GM12878 (cell line): Measurements from ENCODE around the gene BRME1. TPM values are rescaled to one million over a fixed set of nuclear protein-coding genes. Genes with fewer than 3 reads are reported as not detected.
A peak's percentile ranks its signal among the peaks of the same experiment; 100 is the strongest.

Experiments
- ATAC-seq: fragments of 200-7000 bp; cut with Tn5 transposase; 3 replicates; pipeline ENCODE4 v1.9.1; 2020; ENCODE audit warnings: mild to moderate bottlenecking, moderate library complexity
- BruUV-seq: library from RNA; stranded (reverse); fragments of 400-500 nt; replicated peaks from 2 replicates; lab custom pipeline; 2021; lab: Mats Ljungman, UMichigan
- CTCF ChIA-PET: fragments of 300-600 bp; sonication (Branson Sonifier 250); formaldehyde crosslinking; extraction: SDS; loops from one replicate; lab custom pipeline; 2021; ENCODE audit warnings: inconsistent platforms; lab: Yijun Ruan, JAX
- POLR2A ChIA-PET: fragments of 350-600 bp; formaldehyde crosslinking; extraction: SDS; loops from one replicate; lab custom pipeline; 2021; ENCODE audit warnings: inconsistent platforms; lab: Charles Lee
- RAD21 ChIA-PET: fragments of 300-600 bp; sonication (Branson Sonifier 250); formaldehyde crosslinking; loops from one replicate; lab custom pipeline; 2023; ENCODE audit warnings: antibody characterized with exemption; ENCODE audit not compliant: unreplicated experiment; lab: Charles Lee
- SMC1A ChIA-PET: fragments of 300-600 bp; sonication (Branson Sonifier 250); formaldehyde crosslinking; loops from one replicate; lab custom pipeline; 2023; ENCODE audit not compliant: unreplicated experiment, uncharacterized antibody; lab: Charles Lee
- DNase-seq: peaks from one replicate; pipeline ENCODE4 v3.0.0-alpha.2; 2011; ENCODE audit warnings: low read depth, low spot score
- FAIRE-seq: peaks from 3 replicates; lab custom pipeline; 2011; peaks lifted over from hg19 to GRCh38; lab: Jason Lieb, UNC
- H2AFZ ChIP-seq: 2 replicates; pipeline ENCODE4 v1.6.0; 2011; ENCODE audit warnings: low read depth, low read length, control low read depth; ENCODE audit not compliant: control insufficient read depth
- H3K27ac ChIP-seq: 2 replicates; pipeline ENCODE4 v1.5.1; 2011; ENCODE audit warnings: control low read depth; ENCODE audit not compliant: control insufficient read depth, insufficient read depth
- H3K27me3 ChIP-seq, 2 experiments: replicated peaks in 1 of 2; 2 replicates each; pipeline versions ENCODE4 v1.6.0 to v1.6.1; 2011; ENCODE audit warnings: low read length in 1 of 2; ENCODE audit not compliant: control insufficient read depth in 2 of 2, insufficient read depth in 2 of 2
- H3K36me3 ChIP-seq, 2 experiments: 2 replicates each; pipeline ENCODE4 v1.5.1; 2011; ENCODE audit warnings: low read length in 1 of 2; ENCODE audit not compliant: control insufficient read depth in 2 of 2, insufficient read depth in 2 of 2
- H3K4me1 ChIP-seq: 2 replicates; pipeline ENCODE4 v1.6.1; 2011; ENCODE audit warnings: mild to moderate bottlenecking, low read length, moderate library complexity, mixed read lengths; ENCODE audit not compliant: control insufficient read depth, insufficient read depth
- H3K4me2 ChIP-seq: 2 replicates; pipeline ENCODE4 v1.6.0; 2011; ENCODE audit warnings: control low read depth; ENCODE audit not compliant: control insufficient read depth, insufficient read depth
- H3K4me3 ChIP-seq: fragments of 200-600 bp; sonication (generic); 2 replicates; pipeline ENCODE4 v1.5.1; 2016
- H3K79me2 ChIP-seq: 2 replicates; pipeline ENCODE4 v1.6.0; 2011; ENCODE audit warnings: low read length; ENCODE audit not compliant: control insufficient read depth, insufficient read depth
- H3K9ac ChIP-seq: 2 replicates; pipeline ENCODE4 v1.8.0; 2011; ENCODE audit warnings: low read length, control low read depth, mixed read lengths; ENCODE audit not compliant: control insufficient read depth, insufficient read depth
- H3K9me3 ChIP-seq: replicated peaks from 3 replicates; pipeline ENCODE4 v1.5.1; 2011; ENCODE audit warnings: mild to moderate bottlenecking, low read length; ENCODE audit not compliant: control insufficient read depth, insufficient read depth
- H4K20me1 ChIP-seq: 2 replicates; pipeline ENCODE4 v1.6.0; 2011; ENCODE audit not compliant: control insufficient read depth, insufficient read depth
- BACH1 ChIP-seq: fragments of 450-650 bp; IDR thresholded peaks from 2 replicates; pipeline ENCODE4 v1.6.1; 2017; ENCODE audit warnings: mild to moderate bottlenecking, borderline replicate concordance
- DPF2 ChIP-seq: fragments of 450-650 bp; IDR thresholded peaks from 2 replicates; pipeline ENCODE4 v1.6.1; 2017; ENCODE audit warnings: mild to moderate bottlenecking
- GATAD2B ChIP-seq: fragments of 450-650 bp; conservative IDR thresholded peaks from 2 replicates; pipeline ENCODE4 v1.6.1; 2017; ENCODE audit warnings: low read depth, mild to moderate bottlenecking, moderate library complexity
- HCFC1 ChIP-seq: fragments of 150-350 bp; IDR thresholded peaks from 2 replicates; pipeline ENCODE4 v1.6.1; 2014; ENCODE audit warnings: low read length
- IKZF1 ChIP-seq: fragments of 450-650 bp; conservative IDR thresholded peaks from 2 replicates; pipeline ENCODE4 v1.6.1; 2017; ENCODE audit warnings: antibody characterized with exemption, mild to moderate bottlenecking
- IRF3 ChIP-seq: fragments of 450-650 bp; IDR thresholded peaks from 2 replicates; pipeline ENCODE4 v1.6.1; 2014; ENCODE audit warnings: mild to moderate bottlenecking
- MLLT1 ChIP-seq: fragments of 450-650 bp; IDR thresholded peaks from 2 replicates; pipeline ENCODE4 v1.6.1; 2016; ENCODE audit warnings: mild to moderate bottlenecking
- MTA3 ChIP-seq: IDR thresholded peaks from 2 replicates; pipeline ENCODE4 v1.6.1; 2012; ENCODE audit warnings: low read length, inconsistent platforms, borderline replicate concordance
- NBN ChIP-seq: fragments of 450-650 bp; IDR thresholded peaks from 2 replicates; pipeline ENCODE4 v1.6.1; 2016
- NKRF ChIP-seq: fragments of 450-650 bp; conservative IDR thresholded peaks from 2 replicates; pipeline ENCODE4 v1.6.1; 2017; ENCODE audit warnings: mild to moderate bottlenecking, moderate library complexity
- SMARCA5 ChIP-seq: fragments of 450-650 bp; IDR thresholded peaks from 2 replicates; pipeline ENCODE4 v1.6.1; 2017; ENCODE audit warnings: mild to moderate bottlenecking
- SUZ12 ChIP-seq: fragments of 200-600 bp; sonication (generic); IDR thresholded peaks from one replicate; pipeline ENCODE4 v1.6.1; 2018; ENCODE audit warnings: antibody characterized with exemption, mild to moderate bottlenecking; ENCODE audit not compliant: unreplicated experiment
- YY1 ChIP-seq: IDR thresholded peaks from 2 replicates; pipeline ENCODE4 v1.6.1; 2011; ENCODE audit warnings: low read depth, mild to moderate bottlenecking, low read length
- ZNF687 ChIP-seq: fragments of 450-650 bp; IDR thresholded peaks from 2 replicates; pipeline ENCODE4 v1.6.1; 2017; ENCODE audit warnings: mild to moderate bottlenecking, moderate library complexity
- WGBS: methylation state at CpG from one replicate; pipeline ENCODE4 v1.1.6; 2016; ENCODE audit warnings: low lambda C conversion rate; ENCODE audit not compliant: insufficient replicate concordance, insufficient coverage; ENCODE audit errors: missing lambda C conversion rate; 5-methylcytosine and 5-hydroxymethylcytosine counted together
- in situ Hi-C: fragments of 300-500 bp; cut with MboI; formaldehyde crosslinking; loops from 9 replicates; pipeline ENCODE4 v1.14.3; 2018; ENCODE audit warnings: mixed read lengths
- intact Hi-C: fragments of 100-400 bp; cut with micrococcal nuclease; formaldehyde crosslinking; loops from one replicate; pipeline ENCODE4 v1.14.2; 2022; ENCODE audit not compliant: unreplicated experiment
- polyA plus RNA-seq, 11 experiments: library from polyadenylated mRNA; depleted of rRNA in 4 of 11; unstranded in 6 of 11; stranded (reverse) in 5 of 11; fragments of >200 nt; fragmentation: Nextera tagmentation in 4 of 11; fragmentation: Illumina TruSeq in 1 of 11; extraction: Ambion mirVana in 4 of 11; extraction: Trizol in 1 of 11; gene quantifications; 1 replicate in 1 of 11; 2 replicates in 10 of 11; pipeline versions ENCODE4 v1.2.1 to v1.2.3, GENCODE V29; 2011 to 2016; ENCODE audit warnings: inconsistent platforms in 2 of 11, missing spikeins in 2 of 11, low read depth in 1 of 11
- total RNA-seq, 4 experiments: library from RNA; depleted of rRNA in 3 of 4; stranded (reverse); fragments of >200 nt in 3 of 4; fragmentation: Illumina TruSeq in 1 of 4; extraction: Trizol in 1 of 4; gene quantifications; 2 replicates each; pipeline versions ENCODE4 v1.2.1 to v1.2.3, GENCODE V29; 2013 to 2021

Gene BRME1
- total and polyA plus RNA-seq, 10 of the 15 experiments (the other 5 are each of a cell fraction or from before 2014, with no cell fraction given) = 0.07 to 2.2 (median 1.1) TPM; not detected in 1

- ChIA-PET POLR2A (interaction anchor here (0.5 to 0.6 kb wide), 5 partner anchors 26 to 492 kb away, joined by 3 to 8 read pairs (median 4); no protein-coding TSS in a partner anchor), RAD21 (interaction anchor here (0.7 to 1.7 kb wide), 4 partner anchors 14 to 81 kb away, joined by 3 to 4 read pairs (median 3); partner anchors contain the start of gene ZSWIM4), SMC1A (no interaction called here), CTCF (interaction anchor here (0.6 to 1.6 kb wide), 2 partner anchors 81 to 210 kb away, joined by 3 read pairs; no protein-coding TSS in a partner anchor)
- no peaks in the 10 kb centered on the region for H3K36me3 ChIP-seq
- H3K9ac ChIP-seq = peak overlapping the region; percentile 35; the same call in 1 of the 2 replicates
- no TSS peak for BruUV-seq
- no peak for ATAC-seq
- H3K27ac ChIP-seq = no peak overlapping the region
- no peak for FAIRE-seq
- 11% methylated on average over 40 of the region's 82 CpGs for WGBS
- peaks cover 7% of the 10 kb centered on the region for H3K4me1 ChIP-seq
- H3K27me3 ChIP-seq = peaks cover 0 to 1% of the 10 kb centered on the region in 2 experiments; a peak in 2 of 4 replicates
- no peaks in the 10 kb centered on the region for H3K79me2 ChIP-seq
- DNase-seq = no peak
- H3K4me3 ChIP-seq = peak overlapping the region; percentile 59
- H2AFZ ChIP-seq = peak overlapping the region; percentile 42
- in situ Hi-C loops (no loop called here), intact Hi-C loops (no loop called here)
- H4K20me1 ChIP-seq = no peaks in the 10 kb centered on the region
- H3K4me2 ChIP-seq = peak overlapping the region; percentile 77; the same call in 1 of the 2 replicates
- no peaks in the 10 kb centered on the region; the same call in 2 of the 3 replicates for H3K9me3 ChIP-seq
- TF ChIP-seq YY1 (peak; percentile 53), SUZ12 (peak; percentile 8), GATAD2B (peak; percentile 52; the same call in 1 of the 2 replicates), ZNF687 (peak; percentile 45; the same call in 1 of the 2 replicates), HCFC1 (no peak), MLLT1 (peak; percentile 56; the same call in 1 of the 2 replicates), NKRF (peak; percentile 47; the same call in 1 of the 2 replicates), NBN (0 out of 2 replicates have a peak, but pooled peaks have one; percentile 46), MTA3 (no peak), DPF2 (0 out of 2 replicates have a peak, but pooled peaks have one; percentile 32), SMARCA5 (0 out of 2 replicates have a peak, but pooled peaks have one; percentile 17), IKZF1 (peak; percentile 33; the same call in 1 of the 2 replicates), BACH1 (no peak), IRF3 (no peak)
Measured at GRCh38 chr19:13865571-13866462, 40.1 kb downstream of the BRME1 start.
